NCI-H2227 (cell line): Measurements from ENCODE around the gene DMXL1.
A peak's percentile ranks its signal among the peaks of the same experiment; 100 is the strongest.

ENCODE experiments used
- DNase-seq: peaks from one replicate; lab custom pipeline; 2025; ENCODE audit not compliant: unreplicated experiment; lab: John Stamatoyannopoulos, UW

The DMXL1 gene, protein sequence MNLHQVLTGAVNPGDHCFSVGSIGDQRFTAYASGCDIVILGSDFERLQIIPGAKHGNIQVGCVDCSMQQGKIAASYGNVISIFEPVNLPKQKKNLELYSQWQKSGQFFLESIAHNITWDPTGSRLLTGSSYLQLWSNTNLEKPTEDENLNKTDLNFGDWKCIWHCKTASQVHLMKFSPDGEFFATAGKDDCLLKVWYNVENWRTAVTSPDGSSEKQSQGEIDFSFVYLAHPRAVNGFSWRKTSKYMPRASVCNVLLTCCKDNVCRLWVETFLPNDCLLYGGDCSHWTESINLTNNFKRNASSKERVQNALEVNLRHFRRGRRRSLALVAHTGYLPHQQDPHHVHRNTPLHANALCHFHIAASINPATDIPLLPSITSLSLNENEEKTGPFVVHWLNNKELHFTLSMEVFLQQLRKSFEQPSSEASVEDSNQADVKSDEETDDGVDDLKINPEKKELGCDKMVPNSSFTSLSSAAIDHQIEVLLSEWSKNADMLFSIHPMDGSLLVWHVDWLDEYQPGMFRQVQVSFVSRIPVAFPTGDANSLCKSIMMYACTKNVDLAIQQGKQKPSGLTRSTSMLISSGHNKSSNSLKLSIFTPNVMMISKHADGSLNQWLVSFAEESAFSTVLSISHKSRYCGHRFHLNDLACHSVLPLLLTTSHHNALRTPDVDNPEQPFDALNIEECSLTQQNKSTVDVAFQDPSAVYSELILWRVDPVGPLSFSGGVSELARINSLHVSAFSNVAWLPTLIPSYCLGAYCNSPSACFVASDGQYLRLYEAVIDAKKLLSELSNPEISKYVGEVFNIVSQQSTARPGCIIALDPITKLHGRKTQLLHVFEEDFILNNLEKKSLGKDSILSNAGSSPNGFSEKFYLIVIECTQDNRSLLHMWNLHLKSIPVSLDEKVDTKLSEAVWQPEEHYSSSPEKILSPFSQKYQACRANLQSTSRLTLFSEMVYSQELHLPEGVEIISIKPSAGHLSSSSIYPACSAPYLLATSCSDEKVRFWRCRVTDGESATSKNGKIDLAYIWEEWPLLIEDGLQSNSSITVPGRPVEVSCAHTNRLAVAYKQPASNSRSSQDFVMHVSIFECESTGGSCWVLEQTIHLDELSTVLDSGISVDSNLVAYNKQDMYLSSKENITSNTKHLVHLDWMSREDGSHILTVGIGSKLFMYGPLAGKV (N-terminal part only)

DNA sequence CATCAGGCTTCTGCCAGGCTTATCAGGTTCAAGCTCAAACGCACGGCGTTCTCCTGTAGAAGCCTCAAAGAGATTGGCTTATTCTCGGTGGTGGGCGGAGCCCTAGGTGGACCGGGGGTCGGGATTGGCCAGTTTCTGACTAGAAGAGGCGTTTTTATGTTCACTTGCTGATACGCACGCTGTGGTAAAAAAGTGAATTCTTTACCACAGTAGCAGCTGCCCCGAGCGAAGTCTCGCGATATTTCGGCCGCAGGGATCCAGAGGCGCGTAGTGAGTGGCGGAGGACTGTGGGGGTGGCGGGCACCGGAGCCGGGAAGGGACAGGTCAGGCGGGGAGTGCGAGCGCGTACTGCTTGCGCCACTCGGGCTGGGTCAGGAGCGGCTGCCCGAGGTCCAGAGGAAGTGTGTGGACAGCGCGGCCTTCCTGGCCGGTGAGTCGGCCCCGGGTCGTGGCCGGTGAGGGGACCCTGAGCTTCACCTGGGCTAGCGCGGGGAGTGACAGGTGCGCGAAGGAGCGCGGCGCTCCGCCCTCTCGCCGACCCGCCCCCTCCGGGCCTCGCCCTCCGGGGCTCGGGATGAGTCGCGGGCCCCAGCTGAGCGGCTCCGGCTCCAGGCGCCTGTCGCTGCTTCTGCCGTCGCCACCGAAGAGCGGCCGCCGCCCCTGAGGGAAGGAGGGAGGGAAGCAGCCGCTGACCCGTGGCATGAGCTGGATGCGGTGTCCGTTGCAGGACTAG, at the start of gene DMXL1:
DMXL1 (plus strand) TSS at position 260 of the 733 bp plus-strand sequence. CDS start 483 bp downstream, outside the sequence.
- peak; percentile 98 for DNase-seq

DNA sequence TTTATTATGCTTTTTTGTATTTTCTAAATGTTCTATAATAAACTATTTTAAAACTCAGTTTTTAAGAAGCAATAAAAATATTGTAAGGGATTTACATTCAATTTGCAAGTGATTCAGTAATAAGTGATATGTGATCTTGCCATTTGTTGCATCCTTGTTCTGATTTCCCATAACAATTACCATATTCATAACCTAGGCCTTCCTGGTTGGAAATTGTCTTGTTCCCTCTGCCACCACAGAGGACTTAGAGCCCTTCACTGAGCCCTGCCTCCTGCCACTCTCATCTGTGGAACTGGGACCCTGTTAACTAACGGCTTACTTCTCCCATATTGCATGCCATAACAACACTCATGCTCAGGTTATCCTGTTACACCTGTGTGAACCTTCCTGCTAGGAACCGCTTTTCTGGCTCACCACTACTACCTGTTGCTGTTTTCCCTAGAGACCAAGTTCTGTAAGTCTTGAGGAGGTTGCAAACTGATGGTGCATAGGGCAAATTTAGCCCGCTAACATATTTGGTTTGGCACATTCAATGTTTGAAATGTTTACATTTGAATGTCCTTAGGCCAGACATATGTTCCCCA, 49.6 kb upstream of the DMXL1 start:
- no peak for DNase-seq

DNA sequence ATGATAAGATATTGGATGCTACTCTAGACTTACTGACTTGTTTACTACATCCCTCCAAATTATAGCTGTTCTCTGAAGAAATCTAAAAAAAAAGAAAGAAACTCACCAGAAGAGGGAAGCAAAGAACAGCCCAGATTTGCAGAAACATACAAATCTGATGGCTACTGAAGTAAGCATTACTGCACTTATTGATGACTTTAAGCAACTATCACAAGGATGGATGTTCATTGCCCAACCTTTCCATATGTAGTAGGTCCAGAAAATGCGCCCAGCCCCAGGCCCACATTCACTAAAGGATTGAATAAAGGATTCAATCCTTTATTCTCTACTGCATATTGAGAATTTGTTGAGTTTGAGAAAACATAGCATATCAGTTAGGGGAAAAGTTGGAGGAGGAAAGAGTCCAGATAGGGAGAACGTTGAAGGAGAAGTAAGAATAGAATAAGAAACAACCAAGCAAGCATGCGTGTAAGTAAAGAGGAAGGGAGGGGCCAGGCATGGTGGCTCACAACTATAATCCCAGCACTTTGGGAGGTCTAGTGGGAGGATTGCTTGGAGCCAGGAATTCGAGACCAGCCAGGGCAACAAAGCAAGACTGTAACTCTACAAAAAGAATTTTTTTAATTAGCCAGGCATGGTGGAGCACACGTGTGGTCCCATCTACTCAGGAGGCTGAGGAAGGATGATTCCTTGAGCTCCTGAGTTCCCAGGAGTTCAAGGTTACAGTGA, 48.7 kb upstream of the DMXL1 start:
- peak; percentile 1 for DNase-seq

DNA sequence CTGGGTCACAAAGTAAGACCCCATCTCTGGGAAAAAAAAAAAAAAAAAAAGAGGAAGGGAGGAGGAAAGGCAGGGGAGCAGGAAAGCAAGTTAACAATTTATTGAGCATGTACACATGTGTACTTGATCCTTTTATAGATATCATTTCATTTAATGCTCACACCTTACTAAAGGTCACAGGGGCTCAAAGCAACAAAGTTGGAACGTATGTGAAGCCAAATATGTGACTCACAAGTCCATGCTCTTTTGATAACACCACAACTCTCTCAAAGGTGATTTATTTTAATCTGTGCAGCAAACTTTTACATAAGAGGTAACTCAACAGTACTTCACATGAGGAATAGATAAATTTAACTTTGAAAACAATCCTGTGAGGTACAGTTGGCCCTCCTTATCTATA, 48.1 kb upstream of the DMXL1 start:
- DNase-seq = no peak

DNA sequence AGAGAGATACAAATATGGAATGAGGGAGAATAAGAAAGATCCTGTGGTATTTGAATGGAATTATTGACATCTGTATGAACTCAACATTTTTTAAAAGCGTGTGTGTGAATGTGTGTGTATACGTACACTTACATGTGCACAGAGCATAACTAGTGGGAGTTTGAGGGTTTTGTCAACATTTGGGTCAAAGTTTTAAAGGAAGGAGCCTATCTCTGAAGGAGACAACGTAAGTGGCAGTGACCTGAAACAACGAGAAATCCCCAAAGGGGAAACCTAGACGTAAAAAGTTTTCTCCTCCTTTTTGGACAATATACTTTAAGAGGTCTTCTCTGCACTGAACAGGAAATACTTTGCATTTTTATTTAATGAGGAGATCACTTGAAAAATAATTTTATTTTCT, 42.3 kb upstream of the DMXL1 start:
- no peak for DNase-seq

DNA sequence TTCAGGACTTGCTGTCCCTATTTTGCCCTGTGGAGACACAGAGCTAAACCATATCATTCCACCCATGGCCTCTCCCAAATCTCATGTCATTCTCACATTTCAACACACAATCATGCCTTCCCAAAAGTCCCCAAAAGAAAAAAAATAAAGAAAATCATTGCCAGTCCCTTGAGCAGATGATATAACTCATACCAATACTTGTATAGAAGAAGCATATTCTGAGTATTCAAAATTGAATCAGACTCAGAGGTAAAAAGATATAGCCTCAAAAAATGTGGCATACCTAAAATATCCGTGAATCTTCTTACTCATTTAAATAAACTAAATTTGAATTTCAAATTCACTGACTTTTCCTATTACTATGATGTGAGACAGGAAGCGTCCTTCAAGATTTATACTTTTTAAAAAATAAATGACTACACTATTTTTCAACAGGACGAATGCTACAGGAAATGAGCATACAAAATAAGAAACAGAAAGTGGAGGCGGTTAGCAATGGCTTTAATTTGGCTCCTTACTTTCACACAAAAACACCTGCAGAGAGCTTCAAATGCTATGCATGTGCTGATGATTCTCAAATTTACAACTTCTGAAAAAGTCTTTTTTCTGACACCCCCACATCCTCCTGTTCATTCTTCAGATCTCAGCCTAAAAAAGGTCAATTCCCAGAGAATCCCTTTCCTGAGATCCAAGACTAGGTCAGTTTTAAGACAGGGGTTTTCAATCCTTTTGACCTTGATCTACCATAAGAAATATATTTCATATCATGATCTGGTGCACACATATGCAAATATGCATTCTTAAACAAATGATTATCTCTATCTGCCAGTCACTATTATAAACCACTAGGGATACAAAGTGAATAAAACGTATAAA, 39.6 kb upstream of the DMXL1 start:
- DNase-seq = no peak

DNA sequence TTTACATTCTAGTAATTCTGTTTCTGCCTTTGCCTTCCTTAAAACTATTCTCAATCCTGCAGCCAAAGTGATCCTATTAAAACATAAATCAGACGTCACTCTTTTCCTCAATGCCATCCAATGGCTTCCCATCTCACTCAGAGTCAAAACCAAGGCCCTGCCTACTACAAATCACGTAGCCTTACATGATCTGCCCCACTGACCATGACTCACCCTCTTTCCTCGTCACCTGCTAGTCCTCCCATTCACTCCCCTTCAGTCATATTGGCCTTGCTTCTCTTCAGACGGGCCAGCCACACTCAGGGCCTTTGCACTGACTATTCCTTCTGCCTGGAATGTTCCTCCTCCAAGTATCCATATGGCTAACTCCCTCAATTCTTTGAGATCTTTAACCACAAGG, 39.0 kb upstream of the DMXL1 start:
- DNase-seq = no peak

DNA sequence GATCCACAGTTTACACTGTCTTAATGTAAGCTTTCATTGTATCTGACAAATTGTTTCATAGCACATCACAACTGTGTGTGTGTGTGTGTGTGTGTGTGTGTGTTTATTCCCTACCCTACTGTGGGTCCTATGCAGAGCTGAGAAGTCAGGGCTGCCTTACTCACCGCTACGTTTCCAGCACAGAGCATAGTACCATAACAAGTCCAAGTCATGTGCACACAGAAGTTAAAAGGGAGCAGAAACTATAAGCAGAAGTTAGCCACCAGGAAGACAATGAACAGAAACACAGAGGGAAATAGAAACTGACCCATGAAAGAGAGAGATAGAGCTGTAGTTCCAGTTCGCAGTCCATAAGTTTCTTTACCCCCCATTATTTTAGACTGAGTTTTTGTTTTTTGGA, 38.2 kb upstream of the DMXL1 start:
- DNase-seq = no peak

DNA sequence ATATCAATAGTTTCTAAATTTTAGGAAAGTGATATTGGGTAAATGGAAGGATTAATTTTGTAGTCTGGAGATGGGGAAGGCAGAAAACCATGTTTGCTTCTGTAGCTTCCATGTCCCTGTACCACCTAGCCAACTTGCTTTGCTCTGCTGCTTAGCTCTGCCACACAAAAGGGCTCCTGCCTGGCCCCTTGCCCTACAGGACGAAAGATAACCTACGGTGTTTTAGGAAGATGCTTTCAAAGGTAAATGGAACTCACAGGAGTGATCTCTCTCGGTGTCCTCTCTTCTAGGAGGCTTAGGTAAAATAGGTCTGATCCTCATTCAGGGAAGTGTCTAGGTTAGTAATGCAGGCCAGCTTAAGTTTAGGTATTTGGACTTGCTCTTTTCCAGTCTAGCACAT, 37.8 kb upstream of the DMXL1 start:
- DNase-seq = no peak

DNA sequence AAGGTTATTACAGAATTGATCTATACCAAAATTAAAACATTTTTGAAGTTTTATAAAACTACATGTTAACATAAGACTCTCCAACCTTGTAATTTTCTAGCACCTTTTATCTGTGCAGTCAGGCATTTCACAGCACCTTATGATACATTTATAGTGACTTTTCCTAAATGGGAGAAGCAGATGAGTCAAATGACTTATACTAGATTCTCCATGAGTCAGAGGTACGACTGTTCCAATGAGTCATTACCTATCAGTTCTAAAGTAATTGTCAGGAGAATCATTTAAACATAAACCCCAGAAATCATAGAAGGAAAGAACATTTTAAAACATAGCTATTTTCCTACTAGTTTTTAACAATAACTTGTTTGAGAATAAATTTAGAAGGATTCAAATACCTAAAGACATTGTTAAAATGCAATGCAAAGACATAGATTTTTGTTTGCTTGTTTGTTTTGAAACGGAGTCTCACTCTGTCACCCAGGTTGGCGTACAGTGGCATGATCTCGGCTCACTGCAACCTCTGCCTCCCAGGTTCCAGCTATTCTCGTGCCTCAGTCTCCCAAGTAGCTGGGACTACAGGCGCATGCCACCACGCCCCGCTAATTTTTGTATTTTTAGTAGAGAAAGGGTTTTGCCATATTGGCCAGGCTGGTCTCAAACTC, 34.7 kb upstream of the DMXL1 start:
- DNase-seq = no peak

DNA sequence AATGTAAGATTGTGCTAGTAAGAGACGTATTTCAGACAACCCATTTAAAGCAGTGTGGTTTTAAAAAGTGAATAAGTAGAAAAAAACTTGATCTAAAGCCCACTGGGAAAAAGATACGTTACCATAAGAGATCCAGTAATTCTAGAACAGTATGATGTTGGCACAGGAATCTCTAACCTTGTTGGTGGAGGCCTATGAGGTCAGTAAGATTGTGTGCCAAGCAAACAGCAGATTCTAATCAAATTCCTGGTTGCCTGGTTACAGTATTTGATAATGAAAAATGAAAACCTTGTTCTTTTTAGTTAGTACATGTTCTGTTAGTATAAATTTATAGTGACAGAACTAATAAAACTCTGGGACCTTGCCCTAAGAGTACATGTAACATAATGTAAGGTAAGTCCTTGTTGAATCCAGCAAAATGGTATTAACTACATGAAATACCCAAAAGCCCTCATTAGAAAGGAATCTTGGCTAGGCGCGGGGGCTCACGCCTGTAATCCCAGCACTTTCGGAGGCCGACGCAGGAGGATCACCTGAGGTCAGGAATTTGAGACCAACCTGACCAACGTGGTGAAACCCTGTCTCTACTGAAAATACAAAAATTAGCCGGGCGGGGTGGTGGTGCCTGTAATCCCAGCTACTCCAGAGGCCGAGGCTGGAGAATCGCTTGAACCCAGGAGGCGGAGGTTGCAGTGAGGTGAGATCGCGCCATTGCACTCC, 33.2 kb upstream of the DMXL1 start:
- no peak for DNase-seq

DNA sequence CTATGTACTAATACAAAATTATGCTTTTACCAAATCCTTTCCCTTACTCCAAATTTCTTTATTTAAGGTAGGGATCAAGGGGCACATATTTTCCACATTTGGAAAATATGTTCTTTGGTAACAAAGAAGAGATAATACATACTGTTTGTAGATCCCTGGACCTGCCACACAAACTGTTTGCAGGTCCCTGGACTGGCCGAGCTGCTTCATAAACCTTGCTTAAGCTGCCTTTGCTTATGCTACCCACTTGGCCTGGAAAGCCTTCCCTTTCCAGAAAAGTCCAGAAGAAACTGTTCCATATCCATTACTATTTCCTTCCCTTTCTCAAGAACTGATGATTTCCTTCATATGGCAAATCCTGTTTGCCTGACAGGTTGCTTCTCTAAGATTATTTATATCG, 22.6 kb upstream of the DMXL1 start:
- no peak for DNase-seq

DNA sequence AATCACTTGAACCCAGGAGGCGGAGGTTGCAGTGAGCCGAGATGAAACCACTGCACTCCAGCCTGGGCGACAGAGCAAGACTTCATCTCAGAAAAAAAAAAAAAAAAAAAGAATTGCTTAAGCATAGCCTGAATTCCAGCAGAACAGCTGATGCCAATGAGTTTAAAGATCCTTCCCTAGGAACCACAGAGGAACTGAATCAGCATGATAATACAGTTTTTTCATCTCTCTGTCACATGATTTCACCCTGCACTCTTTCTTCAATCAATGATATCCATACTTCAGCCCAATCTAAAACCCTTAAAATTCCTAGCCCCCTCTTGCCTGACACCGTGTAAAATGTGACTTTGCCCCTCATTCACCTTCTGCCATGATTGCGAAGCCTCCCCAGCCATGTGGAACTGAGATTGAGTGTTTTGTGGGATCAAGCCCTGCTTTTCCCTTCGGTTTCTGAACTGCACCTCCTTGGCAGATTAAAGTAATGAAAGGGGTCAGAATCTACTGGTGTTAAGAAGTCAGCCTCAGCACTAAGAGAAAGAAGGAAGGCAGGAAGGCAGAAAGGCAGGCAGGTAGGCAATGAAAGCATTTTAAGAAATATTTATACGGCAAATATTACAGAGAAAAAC, 20.9 kb upstream of the DMXL1 start:
- no peak for DNase-seq

DNA sequence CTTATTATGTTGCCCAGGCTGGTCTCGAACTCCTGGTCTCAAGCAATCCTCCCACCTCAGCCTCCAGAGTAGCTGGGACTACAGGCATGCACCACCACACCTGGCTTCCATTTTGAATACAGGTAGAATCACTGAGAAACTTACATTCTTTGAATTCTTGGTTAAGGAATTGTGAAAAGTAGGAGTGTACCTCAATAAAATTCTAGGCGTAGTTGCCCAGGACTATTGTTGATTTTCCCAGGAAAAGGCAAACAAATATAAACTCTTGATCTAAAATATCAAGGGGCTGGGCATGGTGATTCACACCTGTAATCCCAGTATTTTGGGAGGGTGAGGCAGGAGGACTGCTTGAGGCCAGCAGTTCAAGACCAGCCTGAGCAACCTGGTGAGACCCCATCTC, 16.8 kb upstream of the DMXL1 start:
- no peak for DNase-seq

DNA sequence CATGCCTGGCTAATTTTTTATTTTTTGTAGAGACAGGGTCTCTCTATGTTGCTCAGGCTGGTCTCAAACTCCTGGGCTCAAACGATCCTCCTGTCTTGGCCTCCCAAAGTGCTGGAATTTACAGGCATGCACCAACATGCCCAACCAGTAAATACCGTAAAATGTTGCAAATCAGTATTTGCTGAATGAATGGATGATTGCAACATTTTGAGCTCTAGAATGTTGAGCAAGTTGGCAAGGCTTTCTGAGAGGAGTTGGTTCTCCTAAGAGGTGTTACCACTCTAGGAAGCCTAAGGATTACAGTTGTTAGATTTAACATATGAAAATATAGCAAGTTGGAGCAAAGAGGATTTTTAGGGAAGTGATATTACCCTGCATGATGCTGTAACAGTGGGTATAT, 15.6 kb upstream of the DMXL1 start:
- DNase-seq = no peak

DNA sequence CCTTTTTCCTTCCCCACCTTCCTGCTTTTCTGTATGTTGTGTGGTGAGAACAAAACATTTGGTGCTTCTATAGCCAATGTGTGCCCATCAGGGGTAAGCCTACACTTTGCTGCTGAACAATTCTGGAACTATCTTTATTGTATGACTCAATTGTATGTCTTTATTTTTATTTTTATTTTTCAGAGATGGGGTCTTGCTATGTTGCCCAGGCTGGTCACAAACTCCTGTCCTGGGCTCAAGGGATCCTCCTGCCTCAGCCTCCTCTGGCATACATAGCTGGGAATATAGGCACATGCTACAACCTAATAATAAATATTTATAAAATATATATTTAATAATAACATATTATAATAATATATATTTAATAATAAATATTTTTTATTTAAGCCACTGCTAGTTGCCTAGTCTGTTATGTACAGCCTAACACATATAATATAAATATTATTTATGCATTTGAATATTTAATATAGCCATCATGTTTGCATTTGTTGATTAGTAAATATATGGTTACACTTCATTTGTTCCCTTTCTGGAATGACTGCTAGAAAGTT, 11.8 kb upstream of the DMXL1 start:
- DNase-seq = no peak

DNA sequence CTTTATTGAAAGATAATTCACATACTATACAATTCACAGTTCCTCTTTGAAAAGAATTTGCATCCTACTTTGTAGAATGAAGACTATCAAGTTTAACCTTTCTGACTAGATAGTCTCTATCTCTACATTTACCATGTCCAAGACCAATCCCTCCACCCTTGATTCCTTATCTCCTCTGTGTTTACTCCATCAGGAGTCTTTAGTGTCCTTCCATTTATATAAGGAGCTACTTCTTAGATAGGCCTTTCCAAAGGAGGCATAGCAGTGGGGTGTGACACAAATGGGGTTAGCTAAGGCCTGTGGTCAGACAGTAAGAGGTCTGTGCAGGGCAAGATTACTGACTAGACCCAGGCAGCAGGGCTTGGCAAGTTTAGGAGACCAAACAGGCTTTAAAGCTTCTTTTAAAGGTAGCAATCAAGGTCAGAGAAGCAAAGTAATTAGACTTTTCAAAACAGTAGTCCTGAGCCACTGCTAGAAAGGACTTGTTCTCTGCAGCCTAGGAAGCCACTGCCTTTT, 11.1 kb upstream of the DMXL1 start:
- no peak for DNase-seq
